ENCODE measurements around the gene HBQ1.
A peak's percentile ranks its signal among the peaks of the same experiment; 100 is the strongest.
"Not testable (repeated sequence)": the region's sequence is repeated elsewhere in the genome, so short reads cannot be mapped to it uniquely, and the experiment has no call there.

The HBQ1 gene

DNA sequence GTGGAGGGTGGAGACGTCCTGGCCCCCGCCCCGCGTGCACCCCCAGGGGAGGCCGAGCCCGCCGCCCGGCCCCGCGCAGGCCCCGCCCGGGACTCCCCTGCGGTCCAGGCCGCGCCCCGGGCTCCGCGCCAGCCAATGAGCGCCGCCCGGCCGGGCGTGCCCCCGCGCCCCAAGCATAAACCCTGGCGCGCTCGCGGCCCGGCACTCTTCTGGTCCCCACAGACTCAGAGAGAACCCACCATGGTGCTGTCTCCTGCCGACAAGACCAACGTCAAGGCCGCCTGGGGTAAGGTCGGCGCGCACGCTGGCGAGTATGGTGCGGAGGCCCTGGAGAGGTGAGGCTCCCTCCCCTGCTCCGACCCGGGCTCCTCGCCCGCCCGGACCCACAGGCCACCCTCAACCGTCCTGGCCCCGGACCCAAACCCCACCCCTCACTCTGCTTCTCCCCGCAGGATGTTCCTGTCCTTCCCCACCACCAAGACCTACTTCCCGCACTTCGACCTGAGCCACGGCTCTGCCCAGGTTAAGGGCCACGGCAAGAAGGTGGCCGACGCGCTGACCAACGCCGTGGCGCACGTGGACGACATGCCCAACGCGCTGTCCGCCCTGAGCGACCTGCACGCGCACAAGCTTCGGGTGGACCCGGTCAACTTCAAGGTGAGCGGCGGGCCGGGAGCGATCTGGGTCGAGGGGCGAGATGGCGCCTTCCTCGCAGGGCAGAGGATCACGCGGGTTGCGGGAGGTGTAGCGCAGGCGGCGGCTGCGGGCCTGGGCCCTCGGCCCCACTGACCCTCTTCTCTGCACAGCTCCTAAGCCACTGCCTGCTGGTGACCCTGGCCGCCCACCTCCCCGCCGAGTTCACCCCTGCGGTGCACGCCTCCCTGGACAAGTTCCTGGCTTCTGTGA lies 3.5 kb upstream of the HBQ1 start, which contains the start of gene HBA1:
Gene HBA1 (plus strand): TSS at position 204 of the 906 bp plus-strand sequence. CDS start 37 bp downstream, at position 241.
- DNase-seq (ENCODE audit: low spot score) = not testable (repeated sequence)

DNA sequence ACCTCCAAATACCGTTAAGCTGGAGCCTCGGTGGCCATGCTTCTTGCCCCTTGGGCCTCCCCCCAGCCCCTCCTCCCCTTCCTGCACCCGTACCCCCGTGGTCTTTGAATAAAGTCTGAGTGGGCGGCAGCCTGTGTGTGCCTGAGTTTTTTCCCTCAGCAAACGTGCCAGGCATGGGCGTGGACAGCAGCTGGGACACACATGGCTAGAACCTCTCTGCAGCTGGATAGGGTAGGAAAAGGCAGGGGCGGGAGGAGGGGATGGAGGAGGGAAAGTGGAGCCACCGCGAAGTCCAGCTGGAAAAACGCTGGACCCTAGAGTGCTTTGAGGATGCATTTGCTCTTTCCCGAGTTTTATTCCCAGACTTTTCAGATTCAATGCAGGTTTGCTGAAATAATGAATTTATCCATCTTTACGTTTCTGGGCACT lies 2.9 kb upstream of the HBQ1 start:
- DNase-seq (ENCODE audit: low spot score) = no peak

DNA sequence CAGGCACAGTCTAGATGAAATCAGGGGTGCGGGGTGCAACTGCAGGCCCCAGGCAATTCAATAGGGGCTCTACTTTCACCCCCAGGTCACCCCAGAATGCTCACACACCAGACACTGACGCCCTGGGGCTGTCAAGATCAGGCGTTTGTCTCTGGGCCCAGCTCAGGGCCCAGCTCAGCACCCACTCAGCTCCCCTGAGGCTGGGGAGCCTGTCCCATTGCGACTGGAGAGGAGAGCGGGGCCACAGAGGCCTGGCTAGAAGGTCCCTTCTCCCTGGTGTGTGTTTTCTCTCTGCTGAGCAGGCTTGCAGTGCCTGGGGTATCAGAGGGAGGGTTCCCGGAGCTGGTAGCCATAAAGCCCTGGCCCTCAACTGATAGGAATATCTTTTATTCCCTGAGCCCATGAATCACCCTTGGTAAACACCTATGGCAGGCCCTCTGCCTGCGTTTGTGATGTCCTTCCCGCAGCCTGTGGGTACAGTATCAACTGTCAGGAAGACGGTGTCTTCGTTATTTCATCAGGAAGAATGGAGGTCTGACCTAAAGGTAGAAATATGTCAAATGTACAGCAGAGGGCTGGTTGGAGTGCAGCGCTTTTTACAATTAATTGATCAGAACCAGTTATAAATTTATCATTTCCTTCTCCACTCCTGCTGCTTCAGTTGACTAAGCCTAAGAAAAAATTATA lies 2.1 kb upstream of the HBQ1 start:
- no peak for DNase-seq (ENCODE audit: low spot score)

DNA sequence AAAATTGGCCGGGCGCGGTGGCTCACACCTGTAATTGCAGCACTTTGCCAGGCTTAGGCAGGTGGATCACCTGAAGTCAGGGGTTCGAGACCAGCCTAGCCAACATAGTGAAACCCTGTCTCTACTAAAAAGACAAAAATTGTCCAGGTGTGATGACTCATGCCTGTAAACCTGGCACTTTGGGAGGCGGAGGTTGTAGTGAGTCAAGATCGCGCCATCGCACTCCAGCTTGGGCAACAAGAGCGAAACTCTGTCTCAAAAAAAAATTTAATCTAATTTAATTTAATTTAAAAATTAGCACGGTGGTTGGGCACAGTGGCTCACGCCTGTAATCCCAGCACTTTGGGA lies 1.6 kb upstream of the HBQ1 start:
- no peak for DNase-seq (ENCODE audit: low spot score)

DNA sequence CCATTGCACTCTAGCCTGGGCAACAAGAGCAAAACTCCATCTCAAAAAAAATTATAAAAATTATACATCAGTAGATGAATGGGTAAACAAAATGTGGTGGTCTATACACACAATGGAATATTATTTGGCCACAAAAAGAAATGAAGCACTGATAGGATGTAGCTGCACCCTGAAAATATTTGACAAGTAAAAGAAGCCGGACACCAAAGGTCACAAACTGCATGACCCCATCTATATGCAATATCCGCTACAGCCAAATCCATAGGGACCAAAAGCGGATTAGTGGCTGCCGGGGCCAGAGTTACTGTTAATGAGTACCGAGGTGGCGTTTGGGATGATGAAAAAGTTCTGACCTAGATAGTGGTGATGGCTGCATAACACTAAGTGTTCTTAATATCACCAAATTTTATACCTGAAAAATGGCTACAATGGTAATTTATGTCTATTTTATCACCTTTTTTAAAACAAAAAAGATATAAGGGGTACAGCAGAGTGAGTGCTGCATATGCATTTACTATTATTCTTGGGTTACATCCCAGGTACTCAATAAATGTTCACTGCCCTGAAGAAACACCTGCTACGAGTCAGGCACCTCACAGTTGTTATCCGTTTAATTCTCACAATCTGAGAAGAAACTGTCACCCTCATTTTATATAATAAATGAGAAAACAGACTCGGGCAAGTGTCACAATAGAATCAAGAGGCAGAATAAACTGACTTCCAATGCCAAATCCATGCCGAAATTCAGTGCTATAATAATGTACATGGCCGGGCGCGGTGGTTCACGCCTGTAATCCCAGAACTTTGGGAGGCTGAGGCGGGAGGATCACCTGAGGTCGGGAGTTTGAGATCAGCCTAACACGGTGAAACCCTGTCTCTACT lies 807 bp upstream of the HBQ1 start:
- DNase-seq (ENCODE audit: low spot score) = no peak

DNA sequence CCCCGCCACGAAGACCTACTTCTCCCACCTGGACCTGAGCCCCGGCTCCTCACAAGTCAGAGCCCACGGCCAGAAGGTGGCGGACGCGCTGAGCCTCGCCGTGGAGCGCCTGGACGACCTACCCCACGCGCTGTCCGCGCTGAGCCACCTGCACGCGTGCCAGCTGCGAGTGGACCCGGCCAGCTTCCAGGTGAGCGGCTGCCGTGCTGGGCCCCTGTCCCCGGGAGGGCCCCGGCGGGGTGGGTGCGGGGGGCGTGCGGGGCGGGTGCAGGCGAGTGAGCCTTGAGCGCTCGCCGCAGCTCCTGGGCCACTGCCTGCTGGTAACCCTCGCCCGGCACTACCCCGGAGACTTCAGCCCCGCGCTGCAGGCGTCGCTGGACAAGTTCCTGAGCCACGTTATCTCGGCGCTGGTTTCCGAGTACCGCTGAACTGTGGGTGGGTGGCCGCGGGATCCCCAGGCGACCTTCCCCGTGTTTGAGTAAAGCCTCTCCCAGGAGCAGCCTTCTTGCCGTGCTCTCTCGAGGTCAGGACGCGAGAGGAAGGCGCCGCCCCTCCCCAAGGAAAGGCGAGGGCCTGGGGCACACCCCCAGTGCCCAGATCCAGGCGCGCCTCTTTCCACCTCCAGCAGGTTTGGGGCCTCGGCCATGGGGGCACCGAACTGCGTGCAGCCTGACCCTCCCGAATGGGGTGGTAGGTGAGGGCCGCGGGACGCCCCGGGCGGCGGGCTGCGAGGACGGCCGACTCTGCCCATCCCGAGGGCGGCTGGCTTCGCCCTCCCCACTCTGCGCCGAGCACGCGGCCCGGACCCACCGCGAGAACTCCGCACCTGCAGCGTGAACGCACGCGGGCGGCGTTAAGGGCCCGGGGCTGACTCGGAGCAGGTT lies 664 bp downstream of the HBQ1 start:
- no peak for DNase-seq (ENCODE audit: low spot score)

DNA sequence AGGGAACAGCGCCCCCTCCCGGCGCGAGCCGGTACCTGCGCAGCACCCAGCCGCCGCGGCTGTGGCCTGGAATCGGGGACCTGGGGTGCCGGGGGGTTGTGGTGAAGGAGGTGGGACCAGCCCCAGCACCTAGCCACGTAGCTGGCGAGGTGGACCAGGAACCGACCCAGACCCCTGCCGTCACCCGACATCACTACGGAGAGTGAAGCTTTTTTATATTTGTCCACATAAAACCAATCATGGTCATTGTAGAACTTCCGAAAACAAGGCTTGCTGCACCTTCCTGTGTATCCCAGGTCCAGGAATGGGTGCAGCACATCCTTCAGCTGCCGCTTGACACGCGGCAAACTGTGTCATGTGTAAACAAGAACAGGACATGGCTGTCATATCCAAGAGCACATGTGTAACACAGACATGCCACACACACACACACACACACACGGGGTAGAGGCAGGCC lies 1.3 kb downstream of the HBQ1 start:
- DNase-seq (ENCODE audit: low spot score) = peak; percentile 14

DNA sequence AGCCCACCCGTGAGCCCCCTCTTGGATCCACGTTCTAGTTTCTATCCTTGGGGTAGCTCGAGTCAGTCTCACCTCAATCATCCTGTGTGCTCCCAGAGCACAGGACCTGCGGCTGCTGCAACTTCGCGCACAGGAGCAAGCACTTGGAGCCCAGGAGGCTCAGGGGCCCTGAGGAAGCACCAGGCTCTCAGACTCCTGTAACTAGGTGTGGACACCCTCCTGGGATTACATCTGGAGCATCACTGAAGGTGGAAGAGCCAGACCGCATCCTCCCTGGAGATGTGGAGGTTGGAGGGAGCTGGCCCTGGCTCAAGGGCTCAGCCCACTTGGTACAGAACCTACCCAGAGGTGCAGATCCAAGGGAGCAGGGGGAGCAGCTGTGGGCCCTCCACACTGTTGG lies 2.7 kb downstream of the HBQ1 start:
- no peak for DNase-seq (ENCODE audit: low spot score)

DNA sequence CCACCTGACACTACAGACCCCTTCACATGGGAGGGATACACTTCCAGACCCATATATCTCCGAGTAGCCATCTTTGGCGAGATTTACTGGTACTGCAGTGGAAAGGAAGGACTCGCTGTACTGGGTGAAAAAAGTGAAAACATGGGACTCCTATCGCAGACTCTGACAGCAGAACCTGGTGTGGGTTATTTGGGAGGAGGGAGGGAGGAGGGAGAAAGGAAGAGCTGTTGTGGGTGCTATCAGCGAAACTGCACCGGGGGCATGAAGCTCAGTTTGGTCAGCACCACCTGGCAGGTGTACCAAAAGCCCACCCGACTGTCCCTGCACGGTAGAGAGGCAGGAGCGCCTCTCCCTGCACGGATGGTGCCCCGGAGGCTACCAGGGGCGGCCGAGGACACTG lies 5.0 kb downstream of the HBQ1 start:
- DNase-seq (ENCODE audit: low spot score) = no peak

DNA sequence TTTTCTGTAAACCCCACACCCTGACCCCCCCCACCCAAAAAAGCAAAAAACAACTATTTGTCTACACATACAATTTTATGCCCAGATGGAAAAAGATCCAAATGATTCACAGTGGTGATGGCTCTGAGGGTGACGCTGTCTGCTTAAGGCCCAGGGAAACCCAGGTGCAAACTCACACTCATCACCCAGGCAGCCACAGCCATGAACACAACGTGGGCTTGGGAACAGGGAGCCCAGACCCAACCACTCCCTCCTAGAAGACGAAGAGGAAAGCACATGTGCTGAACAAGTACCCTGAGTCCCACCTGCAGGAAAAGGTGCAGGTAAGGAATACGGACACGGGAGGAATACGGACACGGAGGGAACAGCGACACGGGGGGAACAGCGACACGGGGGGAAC lies 5.4 kb downstream of the HBQ1 start:
- no peak for DNase-seq (ENCODE audit: low spot score)

DNA sequence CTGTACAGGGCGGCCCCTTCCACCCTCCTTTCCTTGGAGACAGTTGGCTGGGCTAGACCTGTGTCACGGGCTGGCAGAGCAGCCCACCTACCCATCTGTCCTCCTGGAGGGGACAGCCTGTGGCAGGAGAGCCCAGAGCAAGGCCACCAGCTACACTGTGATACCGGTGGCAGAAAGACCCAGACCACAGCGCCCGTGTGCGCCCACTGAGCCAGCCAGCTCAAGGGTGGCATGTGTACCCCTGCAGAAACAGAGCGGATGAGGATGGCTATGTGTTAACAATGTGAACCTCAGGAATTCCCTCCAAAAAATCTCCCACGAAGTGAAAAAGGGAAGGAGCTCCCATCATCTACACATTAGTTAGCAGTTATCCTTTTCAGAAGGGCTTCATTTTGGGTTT lies 7.1 kb downstream of the HBQ1 start:
- no peak for DNase-seq (ENCODE audit: low spot score)

DNA sequence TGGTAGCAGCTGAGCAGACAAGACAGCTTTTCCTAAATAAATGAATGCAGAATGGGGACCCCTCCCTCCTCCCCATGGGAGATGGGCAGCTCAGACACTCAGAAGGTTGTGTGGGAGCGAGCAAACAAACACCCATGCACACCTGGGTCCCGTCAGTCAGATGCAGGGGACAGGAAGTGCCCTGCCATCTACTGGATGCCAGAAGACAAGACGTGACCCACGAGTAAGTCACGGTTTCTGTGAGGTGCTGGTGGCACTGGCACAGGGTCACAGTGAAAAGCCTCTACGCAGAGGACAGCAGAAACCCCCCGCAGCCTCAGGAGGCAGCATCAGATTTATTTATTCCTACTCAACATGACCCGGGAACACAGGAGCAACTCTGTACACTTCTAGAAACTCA lies 8.4 kb downstream of the HBQ1 start:
- no peak for DNase-seq (ENCODE audit: low spot score)

DNA sequence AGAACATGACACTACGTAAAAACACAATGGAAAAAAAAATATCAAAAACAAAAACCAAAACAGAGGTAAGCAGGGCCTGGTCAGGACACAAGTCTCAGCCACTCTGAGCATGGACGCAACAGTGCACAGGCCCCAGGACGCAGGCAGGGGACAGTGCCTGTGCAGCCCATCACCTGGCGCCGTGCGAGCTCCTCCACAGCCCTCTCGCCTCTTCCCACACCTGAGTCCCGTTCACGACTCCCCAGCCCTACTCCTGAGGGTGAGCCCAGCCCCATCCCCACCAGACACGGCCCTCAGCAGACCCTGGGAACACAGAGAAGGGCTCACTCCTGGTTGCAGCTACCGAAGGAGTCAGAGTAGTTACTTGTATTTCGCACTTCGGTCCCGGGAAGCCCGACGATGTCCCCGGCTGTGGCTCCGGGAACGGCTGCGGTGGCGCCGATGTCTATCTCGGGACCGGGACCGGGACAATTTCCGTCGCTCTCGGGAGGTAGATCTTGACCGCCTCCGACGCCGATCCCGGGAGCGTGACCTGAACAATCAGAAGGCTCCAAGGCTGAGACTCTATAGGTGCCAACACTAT lies 9.4 kb downstream of the HBQ1 start:
- no peak for DNase-seq (ENCODE audit: low spot score)

DNA sequence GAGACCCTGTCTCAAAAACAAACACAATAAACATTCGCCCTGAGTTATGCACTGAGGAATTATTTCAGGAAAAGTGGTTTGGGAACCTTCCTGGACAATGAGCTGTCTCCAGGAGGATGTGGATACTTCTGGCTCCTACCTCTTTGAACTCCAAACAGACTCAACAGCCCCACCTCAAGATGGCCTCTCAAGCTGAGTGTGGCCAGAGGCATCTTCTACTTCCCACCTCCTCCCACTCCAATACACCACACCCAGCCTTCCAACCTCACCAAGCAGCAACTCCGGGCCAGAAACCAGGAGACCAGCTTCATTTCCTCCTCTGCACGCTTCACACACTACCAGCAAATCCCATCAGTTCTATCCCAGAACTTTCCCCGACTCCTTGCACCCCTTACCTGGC lies 11.6 kb downstream of the HBQ1 start:
- DNase-seq (ENCODE audit: low spot score) = no peak

DNA sequence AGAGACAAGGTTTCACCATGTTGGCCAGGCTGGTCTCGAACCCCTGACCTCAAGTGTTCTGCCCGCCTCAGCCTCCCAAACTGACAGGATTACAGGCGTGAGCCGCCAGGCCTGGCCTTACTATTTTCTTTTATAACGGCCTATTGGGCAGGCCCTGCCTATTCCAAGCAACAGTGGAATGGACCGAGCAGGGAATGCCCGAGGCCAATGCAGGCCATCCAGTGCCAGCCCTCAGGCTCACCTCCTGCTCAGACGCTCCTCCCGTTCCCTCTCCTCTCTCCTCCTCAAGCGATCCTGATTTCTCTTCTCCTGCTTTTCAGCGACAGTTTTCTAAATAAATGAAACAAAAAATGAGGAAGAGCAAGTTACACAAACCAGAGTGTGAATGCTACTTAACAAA lies 12.4 kb downstream of the HBQ1 start:
- no peak for DNase-seq (ENCODE audit: low spot score)

DNA sequence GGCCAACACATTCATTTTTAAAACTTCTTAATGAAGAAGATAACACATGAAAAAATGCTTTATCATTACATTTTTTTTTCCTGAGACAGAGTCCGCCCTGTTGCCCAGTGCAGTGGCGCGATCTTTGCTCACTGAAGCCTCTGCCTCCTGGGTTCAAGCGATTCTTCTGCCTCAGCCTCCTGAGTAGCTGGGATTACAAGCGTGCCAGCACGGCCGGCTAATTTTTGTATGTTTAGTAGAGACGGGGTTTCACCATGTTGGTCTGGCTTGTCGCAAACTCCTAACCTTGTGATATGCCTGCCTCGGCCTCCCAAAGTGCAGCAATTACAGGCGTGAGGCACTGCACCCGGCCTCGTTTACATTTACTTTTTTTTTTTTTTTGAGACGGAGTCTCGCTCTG lies 13.2 kb downstream of the HBQ1 start:
- no peak for DNase-seq (ENCODE audit: low spot score)

DNA sequence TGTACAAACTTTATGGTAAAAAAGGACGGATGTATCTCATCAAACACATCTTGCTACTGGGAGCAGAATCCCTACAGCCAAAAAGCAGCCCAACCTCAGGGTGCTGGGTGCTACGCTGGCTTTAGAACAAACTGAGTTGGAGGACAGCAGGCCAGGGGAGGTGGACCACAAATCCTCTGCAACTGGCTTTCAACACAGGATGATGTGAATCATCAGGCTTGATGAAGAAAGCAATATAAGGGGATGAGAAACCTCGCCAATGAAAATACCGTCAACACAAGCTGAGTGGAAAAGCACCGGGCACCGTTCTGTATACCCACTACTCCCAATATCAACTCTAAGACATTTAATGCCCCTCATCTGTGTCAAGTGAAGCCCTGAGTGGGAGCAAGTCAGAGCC lies 14.3 kb downstream of the HBQ1 start:
- no peak for DNase-seq (ENCODE audit: low spot score)

DNA sequence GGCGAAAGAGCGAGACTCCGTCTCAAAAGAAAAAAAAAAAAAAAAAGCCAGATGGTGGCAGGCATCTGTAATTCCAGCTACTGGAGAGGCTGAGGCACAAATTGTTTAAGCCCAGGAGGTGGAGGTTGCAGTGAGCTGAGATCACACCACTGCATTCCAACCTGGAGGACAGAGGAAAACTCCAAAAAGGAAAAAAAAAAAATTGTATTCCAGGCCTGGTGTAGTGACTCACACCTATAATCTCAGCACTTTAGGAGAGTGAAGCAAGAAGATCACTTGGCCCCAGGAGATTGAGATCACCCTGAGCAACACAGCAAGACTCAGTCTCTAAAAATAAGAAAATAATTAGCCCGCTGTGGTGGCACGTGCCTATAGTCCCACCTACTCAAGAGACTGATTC lies 20.1 kb downstream of the HBQ1 start:
- DNase-seq (ENCODE audit: low spot score) = no peak

DNA sequence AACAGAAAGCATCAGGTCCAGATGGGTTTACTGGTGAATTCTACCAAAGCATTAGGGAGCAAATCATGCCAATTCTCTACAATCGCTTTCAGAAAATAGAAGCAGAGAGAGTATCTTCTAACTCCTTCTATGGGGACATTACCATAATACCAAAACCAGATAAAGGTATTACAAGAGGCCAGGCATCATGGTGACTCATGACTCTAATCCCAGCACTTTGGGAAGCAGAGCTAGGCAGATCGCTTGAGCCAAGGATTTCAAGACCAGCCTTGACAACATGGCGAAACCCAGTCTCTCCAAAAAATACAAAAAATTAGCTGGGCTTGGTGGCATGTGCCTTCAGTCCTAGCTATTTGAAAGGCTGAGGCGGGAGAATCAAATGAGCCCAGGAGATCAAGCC lies 23.0 kb downstream of the HBQ1 start:
- DNase-seq (ENCODE audit: low spot score) = no peak

DNA sequence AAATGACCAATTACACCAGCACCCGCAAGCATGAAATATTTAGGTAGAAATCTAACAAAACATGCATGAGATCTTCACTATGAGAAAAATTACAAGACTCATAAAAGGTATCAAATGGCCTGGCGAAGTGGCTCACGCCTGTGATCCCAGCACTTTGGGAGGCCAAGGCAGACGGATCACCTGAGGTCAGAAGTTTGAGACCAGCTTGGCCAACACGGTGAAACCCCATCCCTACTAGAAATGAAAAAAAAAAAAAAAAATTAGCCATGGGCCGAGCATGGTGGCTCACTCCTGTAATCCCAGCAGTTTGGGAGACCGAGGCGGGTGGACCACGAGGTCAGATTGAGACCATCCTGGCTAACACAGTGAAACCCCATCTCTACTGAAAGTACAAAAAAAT lies 23.8 kb downstream of the HBQ1 start:
- not testable (repeated sequence) for DNase-seq (ENCODE audit: low spot score)

DNA sequence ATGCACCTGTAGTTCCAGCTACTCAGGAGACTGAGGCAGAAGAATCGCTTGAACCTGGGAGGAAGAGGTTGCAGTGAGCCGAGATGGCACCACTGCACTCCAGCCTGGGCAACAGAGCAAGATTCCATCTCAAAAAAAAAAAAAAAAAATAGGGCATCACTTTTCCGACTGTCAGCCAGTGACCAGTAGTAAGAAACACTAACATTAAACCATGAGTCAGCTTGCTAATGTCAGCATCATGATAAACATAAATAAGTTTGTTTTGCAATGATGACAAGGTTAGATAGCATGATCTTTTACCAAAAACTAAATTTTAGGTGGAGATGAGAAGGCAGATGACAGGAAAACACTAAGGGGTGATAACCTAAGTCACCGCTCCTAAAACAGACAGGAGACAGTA lies 29.1 kb downstream of the HBQ1 start:
- not testable (repeated sequence) for DNase-seq (ENCODE audit: low spot score)
